GM12872 (cell line): ENCODE data around the gene DCLK2.
A peak's percentile ranks its signal among the peaks of the same experiment; 100 is the strongest.

Experiments used
- TF ChIP-seq, protein P1 (sequence below): IDR thresholded peaks from 3 replicates; pipeline ENCODE4 v1.5.1; 2011; ENCODE audit warnings: low read depth, mild to moderate bottlenecking, low read length, moderate library complexity; ENCODE audit not compliant: insufficient read depth

The DCLK2 gene

DNA sequence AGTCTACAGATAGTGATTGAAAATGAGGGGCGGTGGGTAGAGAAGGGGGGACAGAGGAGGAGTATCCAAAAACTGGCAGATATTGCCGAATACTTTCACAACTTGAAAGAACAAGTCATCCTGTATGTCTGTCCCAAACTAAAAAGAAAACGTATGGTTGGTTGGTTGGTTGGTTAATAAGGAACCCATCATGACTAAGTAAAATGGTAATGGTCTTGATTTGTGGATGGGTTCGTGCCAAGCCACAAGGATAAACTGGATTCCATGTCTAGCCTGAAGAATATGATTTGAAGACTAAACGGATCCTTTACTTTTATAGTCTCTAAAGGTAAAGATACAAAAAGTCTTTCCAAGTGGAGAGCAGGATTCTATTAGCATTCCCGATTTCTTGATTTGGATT is 208.4 kb downstream of the DCLK2 start:
- TF ChIP-seq, protein P1, sequence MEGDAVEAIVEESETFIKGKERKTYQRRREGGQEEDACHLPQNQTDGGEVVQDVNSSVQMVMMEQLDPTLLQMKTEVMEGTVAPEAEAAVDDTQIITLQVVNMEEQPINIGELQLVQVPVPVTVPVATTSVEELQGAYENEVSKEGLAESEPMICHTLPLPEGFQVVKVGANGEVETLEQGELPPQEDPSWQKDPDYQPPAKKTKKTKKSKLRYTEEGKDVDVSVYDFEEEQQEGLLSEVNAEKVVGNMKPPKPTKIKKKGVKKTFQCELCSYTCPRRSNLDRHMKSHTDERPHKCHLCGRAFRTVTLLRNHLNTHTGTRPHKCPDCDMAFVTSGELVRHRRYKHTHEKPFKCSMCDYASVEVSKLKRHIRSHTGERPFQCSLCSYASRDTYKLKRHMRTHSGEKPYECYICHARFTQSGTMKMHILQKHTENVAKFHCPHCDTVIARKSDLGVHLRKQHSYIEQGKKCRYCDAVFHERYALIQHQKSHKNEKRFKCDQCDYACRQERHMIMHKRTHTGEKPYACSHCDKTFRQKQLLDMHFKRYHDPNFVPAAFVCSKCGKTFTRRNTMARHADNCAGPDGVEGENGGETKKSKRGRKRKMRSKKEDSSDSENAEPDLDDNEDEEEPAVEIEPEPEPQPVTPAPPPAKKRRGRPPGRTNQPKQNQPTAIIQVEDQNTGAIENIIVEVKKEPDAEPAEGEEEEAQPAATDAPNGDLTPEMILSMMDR: no peak

- TF ChIP-seq, protein P1: no peak
Observed at GRCh38 chr4:150289198-150289597, 211.0 kb downstream of the DCLK2 start.

- TF ChIP-seq, protein P1: no peak
Observed at GRCh38 chr4:150289881-150290280, 211.6 kb downstream of the DCLK2 start.

DNA sequence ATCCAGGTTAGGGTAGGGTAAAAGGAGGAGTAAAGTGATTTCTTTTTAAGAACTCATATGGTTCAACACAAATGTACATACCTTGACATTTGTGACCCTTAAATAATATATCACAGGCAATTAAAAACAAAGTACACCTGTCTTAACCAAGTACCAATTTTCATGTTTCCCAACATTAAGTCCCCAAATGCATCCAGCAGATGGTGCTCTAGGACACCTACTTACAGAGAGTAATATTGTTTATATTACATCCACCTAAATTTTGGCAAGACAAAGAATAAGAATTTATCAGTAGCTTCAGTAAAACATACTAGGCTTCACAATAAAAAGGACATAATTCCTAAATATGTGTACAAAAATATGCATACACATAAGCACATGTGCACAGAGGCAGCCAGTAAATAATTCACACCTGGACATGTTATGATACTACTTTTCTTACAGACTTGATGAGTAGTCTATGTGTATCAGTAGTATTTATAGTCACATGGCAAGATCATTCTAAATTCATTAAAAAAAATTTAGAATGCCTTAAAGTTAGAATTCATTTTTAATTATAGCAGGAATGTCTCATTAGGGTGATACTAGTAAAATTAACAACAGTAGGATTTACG is 219.7 kb downstream of the DCLK2 start:
- TF ChIP-seq, protein P1: peak; percentile 50

DNA sequence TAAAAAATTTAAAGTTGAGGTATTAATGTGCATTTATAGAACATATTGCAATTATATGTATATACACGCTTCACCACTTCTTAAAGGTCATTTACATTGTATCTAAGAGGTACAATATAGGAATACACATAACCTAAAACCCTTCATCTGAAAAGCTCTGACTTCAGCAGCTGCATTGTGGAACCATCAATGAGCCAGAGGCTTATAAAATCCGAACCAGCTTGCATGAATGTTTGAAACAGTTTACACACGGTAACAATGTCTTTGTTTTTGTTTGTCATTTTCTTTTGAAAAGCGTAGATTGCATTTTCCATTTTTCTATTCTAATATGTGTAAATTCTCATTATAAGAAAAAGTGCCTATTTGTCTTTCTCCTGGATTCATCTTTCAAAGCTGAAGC is 221.6 kb downstream of the DCLK2 start:
- TF ChIP-seq, protein P1: no peak

GRCh38 chr4:150302553-150302952 is 224.3 kb downstream of the DCLK2 start:
- TF ChIP-seq, protein P1: no peak

GRCh38 chr4:150305995-150306394 is 227.8 kb downstream of the DCLK2 start:
- TF ChIP-seq, protein P1: no peak

GRCh38 chr4:150306719-150307118 is 228.5 kb downstream of the DCLK2 start:
- TF ChIP-seq, protein P1: no peak
